GM12864 (cell line): Measurements from ENCODE around the gene STIM2.
"Not testable (repeated sequence)": the region's sequence is repeated elsewhere in the genome, so short reads cannot be mapped to it uniquely, and the experiment has no call there.

ENCODE experiments used
- DNase-seq: peaks from one replicate; pipeline ENCODE4 v3.0.0-alpha.2; 2011; ENCODE audit warnings: low read depth
- H3K4me3 ChIP-seq: 2 replicates; pipeline ENCODE4 v1.5.1; 2011; ENCODE audit warnings: mild to moderate bottlenecking, low read depth, low read length, control low read depth
- TF ChIP-seq, protein P1 (sequence below): IDR thresholded peaks from 2 replicates; pipeline ENCODE4 v1.5.1; 2011; ENCODE audit warnings: low read depth, mild to moderate bottlenecking, moderate library complexity, low read length, control low read depth, inconsistent platforms; ENCODE audit errors: missing control alignments

The STIM2 gene

DNA sequence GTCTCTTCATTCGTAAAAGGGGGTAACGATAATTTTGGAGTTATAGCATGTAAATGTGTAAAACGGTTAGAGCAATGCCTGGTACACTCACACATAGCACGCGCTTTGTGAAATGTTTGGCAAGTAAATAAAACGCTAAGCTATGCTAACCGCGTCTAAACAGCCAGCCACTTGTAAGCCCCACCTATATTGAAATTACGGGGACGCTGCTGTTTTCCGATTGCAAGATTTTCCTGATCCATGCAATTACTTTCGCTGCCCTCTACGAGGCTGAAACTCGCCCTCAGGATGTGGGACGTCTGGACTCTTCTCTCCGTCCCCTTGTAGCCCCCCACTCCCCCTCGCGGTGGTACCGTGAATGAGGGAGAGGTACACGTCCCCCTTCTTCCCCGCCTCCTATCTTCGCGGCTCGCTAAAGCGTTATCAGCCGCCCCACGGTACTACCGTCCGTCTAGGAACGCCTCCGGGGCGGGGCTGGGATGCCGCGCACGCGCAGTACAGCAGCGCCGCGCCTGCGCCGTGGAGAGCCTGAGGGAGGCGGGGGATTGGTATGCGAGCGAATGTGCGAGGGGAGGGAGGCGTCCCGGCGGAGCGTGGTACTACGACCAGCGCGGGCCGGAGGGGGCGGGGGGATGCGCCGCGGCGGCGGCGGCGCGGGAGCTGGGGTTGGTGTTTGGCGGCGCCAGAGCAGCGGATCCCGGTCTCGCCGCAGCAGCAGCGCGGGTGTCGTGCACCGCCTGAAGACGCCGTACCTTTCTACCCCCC, at the start of gene STIM2:
Gene STIM2 (plus strand): TSS at position 685 of the 765 bp plus-strand sequence.
- peak; percentile 85 for DNase-seq
- TF ChIP-seq, protein P1, sequence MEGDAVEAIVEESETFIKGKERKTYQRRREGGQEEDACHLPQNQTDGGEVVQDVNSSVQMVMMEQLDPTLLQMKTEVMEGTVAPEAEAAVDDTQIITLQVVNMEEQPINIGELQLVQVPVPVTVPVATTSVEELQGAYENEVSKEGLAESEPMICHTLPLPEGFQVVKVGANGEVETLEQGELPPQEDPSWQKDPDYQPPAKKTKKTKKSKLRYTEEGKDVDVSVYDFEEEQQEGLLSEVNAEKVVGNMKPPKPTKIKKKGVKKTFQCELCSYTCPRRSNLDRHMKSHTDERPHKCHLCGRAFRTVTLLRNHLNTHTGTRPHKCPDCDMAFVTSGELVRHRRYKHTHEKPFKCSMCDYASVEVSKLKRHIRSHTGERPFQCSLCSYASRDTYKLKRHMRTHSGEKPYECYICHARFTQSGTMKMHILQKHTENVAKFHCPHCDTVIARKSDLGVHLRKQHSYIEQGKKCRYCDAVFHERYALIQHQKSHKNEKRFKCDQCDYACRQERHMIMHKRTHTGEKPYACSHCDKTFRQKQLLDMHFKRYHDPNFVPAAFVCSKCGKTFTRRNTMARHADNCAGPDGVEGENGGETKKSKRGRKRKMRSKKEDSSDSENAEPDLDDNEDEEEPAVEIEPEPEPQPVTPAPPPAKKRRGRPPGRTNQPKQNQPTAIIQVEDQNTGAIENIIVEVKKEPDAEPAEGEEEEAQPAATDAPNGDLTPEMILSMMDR, result peak; percentile 42

DNA sequence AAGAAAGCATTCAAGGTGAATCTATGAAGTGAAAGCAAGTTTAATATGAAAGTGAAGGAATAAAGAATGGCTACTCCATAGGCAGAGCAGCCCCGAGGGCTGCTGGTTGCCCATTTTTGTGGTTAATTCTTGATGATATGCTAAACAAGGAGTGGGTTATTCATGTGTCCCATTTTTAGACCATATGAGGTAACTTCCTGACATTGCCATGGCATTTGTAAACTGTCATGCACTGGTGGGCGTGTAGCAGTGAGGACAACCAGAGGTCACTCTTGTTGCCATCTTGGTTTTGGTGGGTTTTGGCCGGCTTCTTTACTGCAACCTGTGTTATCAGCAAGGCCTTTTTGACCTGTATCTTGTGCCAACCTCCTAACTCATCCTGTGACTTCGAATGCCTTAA, 49.1 kb upstream of the STIM2 start:
- H3K4me3 ChIP-seq, DNase-seq: not testable (repeated sequence)

More for the DNA sequence above, at the start of gene STIM2:
- H3K4me3 ChIP-seq, result peak within 1 kb of the TSS; percentile 74

DNA sequence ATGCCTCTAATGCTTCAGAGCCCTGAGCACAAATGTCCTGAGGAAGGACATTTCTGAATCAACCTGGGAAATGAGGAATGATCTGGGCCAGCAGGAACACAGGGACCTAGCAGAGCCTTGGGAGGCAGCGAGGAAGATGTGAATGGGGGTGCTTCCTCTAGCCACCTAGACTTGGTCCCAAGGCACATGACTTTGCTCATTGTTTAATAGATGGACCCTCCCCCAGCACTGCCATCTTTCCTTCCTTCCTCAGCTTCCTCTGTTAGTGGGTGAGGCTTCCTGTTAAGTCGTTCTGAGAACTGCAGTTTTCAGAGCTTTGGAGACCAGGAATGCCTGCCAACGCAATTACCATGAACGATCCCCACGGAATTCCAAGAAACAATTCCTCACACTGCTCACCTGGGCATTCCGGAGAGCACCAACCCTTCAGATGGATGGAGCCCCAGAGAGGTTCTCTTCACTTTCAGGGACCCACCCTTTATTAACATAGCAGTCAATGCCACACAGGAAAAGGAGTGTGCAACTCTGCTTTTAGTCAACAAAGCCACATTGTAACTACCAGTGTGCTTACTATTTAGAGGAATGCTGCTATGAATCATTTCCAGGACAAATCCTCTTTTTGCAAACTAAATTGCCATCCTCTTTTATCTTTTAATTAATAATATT, 48.5 kb upstream of the STIM2 start:
- no peak for DNase-seq
- TF ChIP-seq, protein P1, result no peak
- no peak overlapping the region for H3K4me3 ChIP-seq

DNA sequence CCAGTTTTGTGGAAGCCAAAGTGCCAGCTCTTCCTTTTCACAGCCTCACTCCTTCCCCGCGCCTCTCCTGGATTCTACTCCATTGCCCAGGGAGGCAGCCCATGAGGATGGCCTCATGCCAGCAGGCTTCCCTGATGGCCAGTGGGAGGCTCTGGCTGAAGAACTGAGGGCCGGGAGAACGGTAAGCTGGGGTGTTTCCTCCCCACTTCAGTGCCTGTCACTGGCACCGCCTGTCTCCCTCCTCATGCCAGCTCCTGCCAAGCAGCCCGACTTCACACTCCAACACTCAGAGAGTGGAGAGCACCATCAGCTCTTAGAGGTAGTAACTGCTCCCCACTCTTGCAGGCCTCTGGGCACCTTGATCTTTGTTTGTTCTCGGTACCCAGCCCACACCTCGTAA, 46.9 kb upstream of the STIM2 start:
- no peak for DNase-seq

DNA sequence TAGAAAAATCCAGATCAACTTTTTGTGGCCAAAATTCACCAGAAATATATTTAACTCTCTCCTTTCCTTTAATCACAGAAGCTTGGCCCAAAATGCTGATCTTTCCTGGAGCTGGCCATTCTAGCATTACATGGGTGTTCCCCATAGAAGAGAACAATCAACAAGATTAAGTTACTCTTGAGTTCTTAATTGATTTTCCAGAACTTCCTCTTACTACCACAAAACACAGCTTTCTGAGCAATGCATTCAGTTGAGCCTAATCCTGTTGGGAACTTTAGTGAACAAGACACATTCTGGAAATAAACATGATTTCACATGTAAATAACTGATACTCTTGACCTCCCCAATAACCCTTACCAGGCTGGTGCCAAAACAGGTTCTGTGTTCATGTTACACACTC, 45.4 kb upstream of the STIM2 start:
- DNase-seq, result no peak
- TF ChIP-seq, protein P1, result no peak
- no peak overlapping the region for H3K4me3 ChIP-seq

More for the DNA sequence above, 46.9 kb upstream of the STIM2 start:
- no peak overlapping the region for H3K4me3 ChIP-seq
- TF ChIP-seq, protein P1, result no peak

DNA sequence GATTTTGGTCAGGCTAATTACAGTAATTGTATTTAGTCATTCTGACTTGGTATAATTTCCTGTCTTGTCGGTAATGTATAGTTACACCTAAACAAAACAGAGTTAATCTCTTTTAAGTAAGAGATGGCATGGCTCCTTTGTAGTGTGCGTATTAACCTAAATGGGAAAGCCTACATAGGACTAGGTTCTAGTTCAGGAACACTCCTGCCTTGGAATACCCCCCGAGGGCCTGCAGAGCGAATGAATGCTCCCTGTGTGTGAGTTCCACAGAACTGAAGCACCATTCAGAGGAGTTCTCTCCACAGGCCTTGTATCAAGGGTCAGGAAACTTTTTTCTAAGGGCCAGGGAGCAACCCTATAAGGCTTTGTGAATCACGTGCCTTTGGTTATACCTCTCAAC, 44.9 kb upstream of the STIM2 start:
- TF ChIP-seq, protein P1, result no peak
- H3K4me3 ChIP-seq, result no peak overlapping the region
- DNase-seq, result no peak

DNA sequence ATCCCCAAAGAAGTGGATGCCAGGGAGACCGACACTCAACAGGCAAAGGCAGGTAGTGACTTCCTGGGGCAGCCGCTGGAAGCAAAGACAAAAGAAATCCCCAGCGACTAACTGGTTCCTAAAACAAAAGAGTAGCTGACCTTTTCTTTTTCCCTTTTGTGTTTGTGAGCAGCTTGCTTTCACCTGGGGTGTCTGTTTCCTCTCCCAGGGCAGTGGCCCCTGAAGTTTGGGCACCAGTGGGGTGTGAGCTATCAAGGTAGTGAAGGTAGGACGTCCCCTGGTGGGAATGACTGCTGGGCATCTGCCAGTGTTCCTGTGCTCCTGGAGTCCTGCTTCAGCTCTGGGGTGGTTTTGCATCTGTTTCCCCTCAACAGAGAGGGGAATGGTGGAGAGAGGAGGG, 41.6 kb upstream of the STIM2 start:
- TF ChIP-seq, protein P1, result no peak
- no peak for DNase-seq
- H3K4me3 ChIP-seq, result no peak overlapping the region
